ENCODE measurements around the gene DNMT3L.
"Not testable (repeated sequence)": the region's sequence is repeated elsewhere in the genome, so short reads cannot be mapped to it uniquely, and the experiment has no call there.

DNMT3L gene

GRCh38 chr21:44286086-44286715 lies 24.5 kb upstream of the DNMT3L start:
- no peak for DNase-seq (ENCODE audit: low spot score)
- TF ChIP-seq CTCF (IDR thresholded peaks at IDR 0.05; ENCODE audit: borderline replicate concordance, control extremely low read depth, extremely low read depth, insufficient read depth, missing control alignments): no peak
- in situ Hi-C loops (cut with MboI; ENCODE audit: low sequenced_read_pairs, unreplicated experiment): loop anchor here (25.0 kb wide), 2 partner anchors 249 to 474 kb away; no protein-coding TSS in a partner anchor

GRCh38 chr21:44285138-44285992 lies 23.7 kb upstream of the DNMT3L start, which contains the start of gene AIRE:
TSS of gene AIRE (plus strand) at chr21:44285876. CDS start at chr21:44286007, 131 bp downstream.
- no peak for TF ChIP-seq CTCF (IDR thresholded peaks at IDR 0.05; ENCODE audit: borderline replicate concordance, control extremely low read depth, extremely low read depth, insufficient read depth, missing control alignments)
- in situ Hi-C loops (cut with MboI; ENCODE audit: low sequenced_read_pairs, unreplicated experiment): loop anchor here (25.0 kb wide), 2 partner anchors 248 to 473 kb away; no protein-coding TSS in a partner anchor
- no peak for DNase-seq (ENCODE audit: low spot score)

GRCh38 chr21:44283948-44284347 lies 22.3 kb upstream of the DNMT3L start:
- in situ Hi-C loops (cut with MboI; ENCODE audit: low sequenced_read_pairs, unreplicated experiment): loop anchor here (25.0 kb wide), 2 partner anchors 247 to 472 kb away; no protein-coding TSS in a partner anchor
- TF ChIP-seq CTCF (IDR thresholded peaks at IDR 0.05; ENCODE audit: borderline replicate concordance, control extremely low read depth, extremely low read depth, insufficient read depth, missing control alignments): no peak
- no peak for DNase-seq (ENCODE audit: low spot score)

- in situ Hi-C loops (cut with MboI; ENCODE audit: low sequenced_read_pairs, unreplicated experiment): loop anchor here (25.0 kb wide), 2 partner anchors 246 to 471 kb away; no protein-coding TSS in a partner anchor
- DNase-seq (ENCODE audit: low spot score): not testable (repeated sequence)
Observed at GRCh38 chr21:44283211-44283785, 21.6 kb upstream of the DNMT3L start.

GRCh38 chr21:44282370-44282769 lies 20.7 kb upstream of the DNMT3L start:
- no peak for DNase-seq (ENCODE audit: low spot score)
- no peak for TF ChIP-seq CTCF (IDR thresholded peaks at IDR 0.05; ENCODE audit: borderline replicate concordance, control extremely low read depth, extremely low read depth, insufficient read depth, missing control alignments)
- in situ Hi-C loops (cut with MboI; ENCODE audit: low sequenced_read_pairs, unreplicated experiment): loop anchor here (25.0 kb wide), 2 partner anchors 245 to 470 kb away; no protein-coding TSS in a partner anchor

GRCh38 chr21:44281801-44282200 lies 20.1 kb upstream of the DNMT3L start:
- in situ Hi-C loops (cut with MboI; ENCODE audit: low sequenced_read_pairs, unreplicated experiment): loop anchor here (25.0 kb wide), 2 partner anchors 244 to 470 kb away; no protein-coding TSS in a partner anchor
- no peak for TF ChIP-seq CTCF (IDR thresholded peaks at IDR 0.05; ENCODE audit: borderline replicate concordance, control extremely low read depth, extremely low read depth, insufficient read depth, missing control alignments)
- DNase-seq (ENCODE audit: low spot score): no peak

Measured in GM13976 (cell line).